NCI-H1930 (cell line): ENCODE measurements around the gene IL17B.

Source experiments
- DNase-seq, 2 experiments: peaks; one replicate each; lab custom pipeline; 2025; lab: John Stamatoyannopoulos, UW

IL17B gene

GRCh38 chr5:149357370-149358293, 21.5 kb downstream of the IL17B start, which contains the start of gene PCYOX1L:
PCYOX1L (plus strand) TSS chr5:149358046; CDS start chr5:149358069, 23 bp downstream.
- DNase-seq: peak; percentile 78 to 83

- no peak for DNase-seq
Observed at GRCh38 chr5:149356391-149356790, 22.7 kb downstream of the IL17B start.

- DNase-seq: no peak
Observed at GRCh38 chr5:149355688-149356087, 23.4 kb downstream of the IL17B start.

GRCh38 chr5:149353911-149354310, 25.2 kb downstream of the IL17B start:
- no peak for DNase-seq

- DNase-seq: no peak
Observed at GRCh38 chr5:149352169-149352568, 26.9 kb downstream of the IL17B start.

- DNase-seq: no peak
Observed at GRCh38 chr5:149349382-149349781, 29.7 kb downstream of the IL17B start.

- DNase-seq: no peak
Observed at GRCh38 chr5:149348518-149348917, 30.6 kb downstream of the IL17B start.

- DNase-seq: no peak
Observed at GRCh38 chr5:149345892-149346222, 33.2 kb downstream of the IL17B start.

- DNase-seq: peak; percentile 81 to 90
Observed at GRCh38 chr5:149345147-149345891, 33.8 kb downstream of the IL17B start, which contains the start of gene GRPEL2. GRPEL2 (plus strand) TSS chr5:149345499; CDS start chr5:149345540, 41 bp downstream.

GRCh38 chr5:149344151-149344550, 34.9 kb downstream of the IL17B start:
- no peak for DNase-seq

- no peak for DNase-seq
Observed at GRCh38 chr5:149341876-149342275, 37.2 kb downstream of the IL17B start.

- DNase-seq: no peak
Observed at GRCh38 chr5:149340920-149341319, 38.2 kb downstream of the IL17B start.

GRCh38 chr5:149338364-149338763, 40.7 kb downstream of the IL17B start:
- no peak for DNase-seq

GRCh38 chr5:149337736-149338135, 41.4 kb downstream of the IL17B start:
- DNase-seq: no peak

- no peak for DNase-seq
Observed at GRCh38 chr5:149333711-149334443, 45.2 kb downstream of the IL17B start.

- DNase-seq: no peak
Observed at GRCh38 chr5:149328177-149328576, 50.9 kb downstream of the IL17B start.

- DNase-seq: no peak
Observed at GRCh38 chr5:149326611-149327010, 52.5 kb downstream of the IL17B start.

- DNase-seq: no peak
Observed at GRCh38 chr5:149325894-149326293, 53.2 kb downstream of the IL17B start.

- DNase-seq: no peak
Observed at GRCh38 chr5:149325166-149325735, 53.8 kb downstream of the IL17B start.

GRCh38 chr5:149324641-149325040, 54.5 kb downstream of the IL17B start:
- DNase-seq: no peak
